Measurements from ENCODE around the gene NRIP1. TPM values are rescaled to one million over a fixed set of nuclear protein-coding genes. Genes with fewer than 3 reads are reported as not detected.

NRIP1 gene
- total RNA-seq, 1 experiment from 2014 or later, result 14.6 TPM

DNA sequence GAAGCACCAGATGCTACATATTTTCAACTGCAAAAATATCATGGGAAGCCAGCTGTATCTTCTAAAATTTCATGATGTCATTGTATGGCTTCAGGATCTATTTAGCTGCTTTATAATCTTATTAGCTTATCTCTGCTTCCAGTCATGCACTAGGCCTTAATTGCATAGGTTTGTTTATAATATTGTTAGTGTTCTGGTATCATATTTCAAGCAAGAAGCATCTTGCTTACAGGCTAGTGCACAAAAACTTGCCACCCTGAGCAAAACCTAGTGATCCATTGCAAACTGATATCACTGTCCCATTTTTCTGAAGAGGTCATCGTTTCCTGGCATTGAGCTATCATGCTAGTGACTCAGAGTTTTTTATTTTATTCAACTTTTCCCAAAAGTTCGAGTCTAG is 15.7 kb upstream of the NRIP1 start:
- no peak for DNase-seq (ENCODE audit: low spot score)
- intact Hi-C loops (cut with micrococcal nuclease; ENCODE audit: unreplicated experiment), result no loop called here

DNA sequence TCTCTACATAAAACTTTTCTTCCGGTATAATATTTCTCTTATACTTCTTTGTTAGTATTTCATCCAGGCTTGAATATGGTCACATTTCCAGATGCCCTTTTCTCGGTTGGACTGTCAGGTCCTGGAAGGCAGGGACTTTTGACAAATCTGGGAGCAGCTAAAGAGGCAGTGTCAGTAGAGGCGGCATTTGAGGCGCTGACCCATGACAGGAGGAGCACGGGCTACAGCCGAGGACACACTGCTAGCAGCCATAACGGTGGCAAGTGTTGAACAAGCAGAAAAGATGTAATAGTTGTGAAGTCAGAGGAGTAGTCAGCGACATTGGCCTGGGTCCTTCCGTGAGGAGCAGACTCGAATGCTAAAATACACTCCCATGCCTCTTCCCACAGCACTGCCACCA is 14.5 kb upstream of the NRIP1 start:
- Histone ChIP-seq H3K4me3 (ENCODE audit: low read depth, low read length, poor library complexity, severe bottlenecking) (no peak overlapping the region), H3K9me3 (ENCODE audit: low read depth, low read length, poor library complexity, severe bottlenecking) (no peaks in the 10 kb centered on the region), H3K36me3 (ENCODE audit: insufficient read depth, low read length, poor library complexity, severe bottlenecking) (no peaks in the 10 kb centered on the region), H3K4me1 (ENCODE audit: insufficient read depth, low read length, poor library complexity, severe bottlenecking) (peaks cover 26% of the 10 kb centered on the region), H3K27me3 (replicated peaks; ENCODE audit: insufficient read depth, low read depth, low read length, poor library complexity) (no peaks in the 10 kb centered on the region), H3K27ac (ENCODE audit: low read depth, low read length, poor library complexity, severe bottlenecking) (no peak overlapping the region)
- ChIA-PET POLR2A (ENCODE audit: low non-redundant PET) (no interaction called here), CTCF (no interaction called here)
- intact Hi-C loops (cut with micrococcal nuclease; ENCODE audit: unreplicated experiment), result no loop called here
- DNase-seq (ENCODE audit: low spot score), result no peak
- TF ChIP-seq, protein P1, sequence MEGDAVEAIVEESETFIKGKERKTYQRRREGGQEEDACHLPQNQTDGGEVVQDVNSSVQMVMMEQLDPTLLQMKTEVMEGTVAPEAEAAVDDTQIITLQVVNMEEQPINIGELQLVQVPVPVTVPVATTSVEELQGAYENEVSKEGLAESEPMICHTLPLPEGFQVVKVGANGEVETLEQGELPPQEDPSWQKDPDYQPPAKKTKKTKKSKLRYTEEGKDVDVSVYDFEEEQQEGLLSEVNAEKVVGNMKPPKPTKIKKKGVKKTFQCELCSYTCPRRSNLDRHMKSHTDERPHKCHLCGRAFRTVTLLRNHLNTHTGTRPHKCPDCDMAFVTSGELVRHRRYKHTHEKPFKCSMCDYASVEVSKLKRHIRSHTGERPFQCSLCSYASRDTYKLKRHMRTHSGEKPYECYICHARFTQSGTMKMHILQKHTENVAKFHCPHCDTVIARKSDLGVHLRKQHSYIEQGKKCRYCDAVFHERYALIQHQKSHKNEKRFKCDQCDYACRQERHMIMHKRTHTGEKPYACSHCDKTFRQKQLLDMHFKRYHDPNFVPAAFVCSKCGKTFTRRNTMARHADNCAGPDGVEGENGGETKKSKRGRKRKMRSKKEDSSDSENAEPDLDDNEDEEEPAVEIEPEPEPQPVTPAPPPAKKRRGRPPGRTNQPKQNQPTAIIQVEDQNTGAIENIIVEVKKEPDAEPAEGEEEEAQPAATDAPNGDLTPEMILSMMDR (conservative IDR thresholded peaks at IDR 0.05; ENCODE audit: low read depth, low read length), result no peak
- TF ChIP-seq EZH2 (IDR thresholded peaks at IDR 0.05; ENCODE audit: borderline replicate concordance, low read depth, low read length, poor library complexity, severe bottlenecking), result no peak
- no TSS peak for BruUV-seq (replicated peaks)

More for the DNA sequence above, 15.7 kb upstream of the NRIP1 start:
- POLR2A ChIA-PET (ENCODE audit: low non-redundant PET), result no interaction called here
- Histone ChIP-seq H3K9me3 (ENCODE audit: low read depth, low read length, poor library complexity, severe bottlenecking) (no peaks in the 10 kb centered on the region), H3K27me3 (replicated peaks; ENCODE audit: insufficient read depth, low read depth, low read length, poor library complexity) (no peaks in the 10 kb centered on the region), H3K27ac (ENCODE audit: low read depth, low read length, poor library complexity, severe bottlenecking) (no peak overlapping the region), H3K4me1 (ENCODE audit: insufficient read depth, low read length, poor library complexity, severe bottlenecking) (peaks cover 26% of the 10 kb centered on the region), H3K36me3 (ENCODE audit: insufficient read depth, low read length, poor library complexity, severe bottlenecking) (no peaks in the 10 kb centered on the region), H3K4me3 (ENCODE audit: low read depth, low read length, poor library complexity, severe bottlenecking) (no peak overlapping the region)
- CTCF ChIA-PET, result no interaction called here
- TF ChIP-seq, protein P1 (conservative IDR thresholded peaks at IDR 0.05; ENCODE audit: low read depth, low read length), result no peak
- TF ChIP-seq EZH2 (IDR thresholded peaks at IDR 0.05; ENCODE audit: borderline replicate concordance, low read depth, low read length, poor library complexity, severe bottlenecking), result no peak
- no TSS peak for BruUV-seq (replicated peaks)

DNA sequence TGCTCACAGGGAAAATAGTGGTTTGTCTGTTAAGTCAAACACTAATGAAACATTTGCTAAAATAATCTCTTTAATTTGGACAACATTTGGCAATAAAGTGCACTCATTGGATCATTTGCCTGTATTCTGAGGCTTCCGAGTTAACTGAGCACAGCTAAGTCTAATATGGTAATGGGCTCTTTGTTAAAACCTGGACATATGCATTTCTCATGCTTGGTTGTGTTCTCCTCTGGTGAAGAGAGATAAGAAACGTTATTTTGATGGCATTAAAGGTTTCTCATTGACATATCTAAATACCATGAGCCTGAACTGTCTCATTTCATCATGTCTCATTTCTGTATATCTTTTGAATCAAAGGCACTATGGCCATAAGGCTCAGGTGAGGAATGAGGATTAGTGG is 13.4 kb upstream of the NRIP1 start:
- no TSS peak for BruUV-seq (replicated peaks)
- Histone ChIP-seq H3K4me1 (ENCODE audit: insufficient read depth, low read length, poor library complexity, severe bottlenecking) (peaks cover 26% of the 10 kb centered on the region), H3K36me3 (ENCODE audit: insufficient read depth, low read length, poor library complexity, severe bottlenecking) (no peaks in the 10 kb centered on the region), H3K4me3 (ENCODE audit: low read depth, low read length, poor library complexity, severe bottlenecking) (no peak overlapping the region), H3K9me3 (ENCODE audit: low read depth, low read length, poor library complexity, severe bottlenecking) (no peaks in the 10 kb centered on the region), H3K27me3 (replicated peaks; ENCODE audit: insufficient read depth, low read depth, low read length, poor library complexity) (no peaks in the 10 kb centered on the region), H3K27ac (ENCODE audit: low read depth, low read length, poor library complexity, severe bottlenecking) (no peak overlapping the region)
- intact Hi-C loops (cut with micrococcal nuclease; ENCODE audit: unreplicated experiment), result no loop called here
- CTCF ChIA-PET, result no interaction called here
- POLR2A ChIA-PET (ENCODE audit: low non-redundant PET), result no interaction called here
- DNase-seq (ENCODE audit: low spot score), result no peak
- no peak for TF ChIP-seq EZH2 (IDR thresholded peaks at IDR 0.05; ENCODE audit: borderline replicate concordance, low read depth, low read length, poor library complexity, severe bottlenecking)
- TF ChIP-seq, protein P1 (conservative IDR thresholded peaks at IDR 0.05; ENCODE audit: low read depth, low read length), result no peak
